ENCODE data around the gene SV2C.
A peak's percentile ranks its signal among the peaks of the same experiment; 100 is the strongest.
"Not testable (repeated sequence)": the region's sequence is repeated elsewhere in the genome, so short reads cannot be mapped to it uniquely, and the experiment has no call there.

SV2C gene

GRCh38 chr5:76310208-76310607, 227.0 kb downstream of the SV2C start:
- DNase-seq: no peak

- no peak for DNase-seq
Observed at GRCh38 chr5:76312783-76313182, 229.6 kb downstream of the SV2C start.

- DNase-seq: no peak
Observed at GRCh38 chr5:76314643-76315042, 231.5 kb downstream of the SV2C start.

- no peak for DNase-seq
Observed at GRCh38 chr5:76319673-76320072, 236.5 kb downstream of the SV2C start.

GRCh38 chr5:76323494-76323893, 240.3 kb downstream of the SV2C start:
- not testable (repeated sequence) for DNase-seq

GRCh38 chr5:76325326-76325725, 242.1 kb downstream of the SV2C start:
- no peak for DNase-seq

- DNase-seq: peak; percentile 0
Observed at GRCh38 chr5:76325876-76326491, 242.8 kb downstream of the SV2C start.

GRCh38 chr5:76326577-76327302, 243.6 kb downstream of the SV2C start:
- no peak for DNase-seq

GRCh38 chr5:76329346-76329745, 246.2 kb downstream of the SV2C start:
- DNase-seq: no peak

GRCh38 chr5:76331126-76331525, 247.9 kb downstream of the SV2C start:
- DNase-seq: no peak

GRCh38 chr5:76332102-76332501, 248.9 kb downstream of the SV2C start:
- DNase-seq: no peak

GRCh38 chr5:76332611-76333205, 249.5 kb downstream of the SV2C start:
- no peak for DNase-seq

GRCh38 chr5:76333571-76333970, 250.4 kb downstream of the SV2C start:
- no peak for DNase-seq

GRCh38 chr5:76334574-76334973, 251.4 kb downstream of the SV2C start:
- no peak for DNase-seq

GRCh38 chr5:76335451-76335850, 252.3 kb downstream of the SV2C start:
- DNase-seq: not testable (repeated sequence)

GRCh38 chr5:76336253-76336809, 253.1 kb downstream of the SV2C start:
- DNase-seq: not testable (repeated sequence)

GRCh38 chr5:76337953-76338451, 254.8 kb downstream of the SV2C start:
- no peak for DNase-seq

- DNase-seq: no peak
Observed at GRCh38 chr5:76339919-76340318, 256.7 kb downstream of the SV2C start.

GRCh38 chr5:76341651-76342334, 258.6 kb downstream of the SV2C start:
- no peak for DNase-seq

GRCh38 chr5:76342474-76342873, 259.3 kb downstream of the SV2C start:
- no peak for DNase-seq

GRCh38 chr5:76345582-76345981, 262.4 kb downstream of the SV2C start:
- no peak for DNase-seq

GRCh38 chr5:76351176-76351575, 268.0 kb downstream of the SV2C start:
- no peak for DNase-seq

GRCh38 chr5:76351577-76351976, 268.4 kb downstream of the SV2C start:
- no peak for DNase-seq

Measured in DMS153 (cell line).